Erythroblast (primary cell): ENCODE measurements around the gene MYH7.

Source experiments
- GATA1 ChIP-seq: IDR thresholded peaks from 2 replicates; pipeline ENCODE4 v1.6.1; 2011; ENCODE audit warnings: low read depth, mild to moderate bottlenecking, control low read depth, low read length, moderate library complexity
- POLR2A ChIP-seq: IDR thresholded peaks from 2 replicates; pipeline ENCODE4 v1.6.1; 2011; ENCODE audit warnings: mild to moderate bottlenecking, low read length

DNA sequence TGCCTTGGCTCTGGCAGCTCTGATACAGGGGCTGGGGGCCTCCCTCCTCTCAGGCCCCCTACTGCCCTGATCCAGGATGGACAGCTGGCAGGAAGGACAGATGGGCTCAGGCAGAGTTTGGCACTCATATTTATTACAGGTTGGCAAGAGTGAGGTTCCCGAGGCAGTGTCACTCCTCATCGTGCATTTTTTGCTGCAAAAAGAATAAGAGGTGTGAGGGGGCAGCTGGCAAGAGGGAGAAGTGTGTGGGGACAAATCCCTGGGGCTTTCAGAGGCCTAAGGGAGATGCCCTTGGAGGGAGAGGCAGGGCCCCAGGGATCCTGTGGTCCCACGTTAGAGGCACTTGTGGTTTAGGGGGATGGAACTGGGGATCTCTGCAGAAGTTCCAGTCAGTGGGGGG, 53.6 kb downstream of the MYH7 start:
- TF ChIP-seq POLR2A (no peak), GATA1 (no peak)
